ENCODE measurements around the gene CAMK2G.

- TF ChIP-seq CTCF (conservative IDR thresholded peaks at IDR 0.05 in 1 of 2, IDR thresholded peaks at IDR 0.05 in 1 of 2; ENCODE audit: extremely low read depth in 1 of 2, insufficient read depth in 1 of 2, low read depth in 1 of 2, low read length in 2 of 2) (peak in 1 of 2 donors; percentile 19), EZH2 (IDR thresholded peaks at IDR 0.05; ENCODE audit: borderline replicate concordance, low read length) (no peak)
These were observed 2.1 kb downstream of the CAMK2G start for GRCh38 chr10:73872190-73872710.
